Measurements from ENCODE around the gene OLR1.
"Not testable (repeated sequence)": the region's sequence is repeated elsewhere in the genome, so short reads cannot be mapped to it uniquely, and the experiment has no call there.

Gene OLR1

GRCh38 chr12:10190558-10191388, 18.8 kb upstream of the OLR1 start:
- peak; percentile 16 to 24 for DNase-seq (ENCODE audit: low read depth in 2 of 2)

- DNase-seq (ENCODE audit: low read depth in 2 of 2), result no peak
Measured at GRCh38 chr12:10189653-10190052, 17.7 kb upstream of the OLR1 start.

- not testable (repeated sequence) for DNase-seq (ENCODE audit: low read depth in 2 of 2)
Measured at GRCh38 chr12:10186958-10187357, 15.0 kb upstream of the OLR1 start.

- no peak for DNase-seq (ENCODE audit: low read depth in 2 of 2)
Measured at GRCh38 chr12:10186299-10186698, 14.4 kb upstream of the OLR1 start.

- DNase-seq (ENCODE audit: low read depth in 2 of 2), result no peak
Measured at GRCh38 chr12:10184261-10184843, 12.4 kb upstream of the OLR1 start.

- DNase-seq (ENCODE audit: low read depth in 2 of 2), result no peak
Measured at GRCh38 chr12:10182354-10183049, 10.6 kb upstream of the OLR1 start.

- no peak for DNase-seq (ENCODE audit: low read depth in 2 of 2)
Measured at GRCh38 chr12:10179776-10180181, 7.8 kb upstream of the OLR1 start.

- DNase-seq (ENCODE audit: low read depth in 2 of 2), result no peak
Measured at GRCh38 chr12:10178821-10179220, 6.9 kb upstream of the OLR1 start, which contains the start of gene TMEM52B. TSS of gene TMEM52B (plus strand) at chr12:10179032. CDS start at chr12:10179575, 543 bp downstream.

- no peak for DNase-seq (ENCODE audit: low read depth in 2 of 2)
Measured at GRCh38 chr12:10175846-10176636, 4.1 kb upstream of the OLR1 start.

GRCh38 chr12:10174986-10175614, 3.2 kb upstream of the OLR1 start:
- no peak for DNase-seq (ENCODE audit: low read depth in 2 of 2)

GRCh38 chr12:10170216-10170615, 1.7 kb downstream of the OLR1 start:
- no peak for DNase-seq (ENCODE audit: low read depth in 2 of 2)

- DNase-seq (ENCODE audit: low read depth in 2 of 2), result no peak
Measured at GRCh38 chr12:10169104-10169503, 2.8 kb downstream of the OLR1 start.

GRCh38 chr12:10167599-10167998, 4.3 kb downstream of the OLR1 start:
- no peak for DNase-seq (ENCODE audit: low read depth in 2 of 2)

- DNase-seq (ENCODE audit: low read depth in 2 of 2), result no peak
Measured at GRCh38 chr12:10165421-10165820, 6.5 kb downstream of the OLR1 start.

- no peak for DNase-seq (ENCODE audit: low read depth in 2 of 2)
Measured at GRCh38 chr12:10163084-10163483, 8.8 kb downstream of the OLR1 start.

- DNase-seq (ENCODE audit: low read depth in 2 of 2), result no peak
Measured at GRCh38 chr12:10160617-10161385, 11.1 kb downstream of the OLR1 start.

- no peak for DNase-seq (ENCODE audit: low read depth in 2 of 2)
Measured at GRCh38 chr12:10159280-10159679, 12.7 kb downstream of the OLR1 start.

GRCh38 chr12:10158406-10158805, 13.5 kb downstream of the OLR1 start:
- no peak for DNase-seq (ENCODE audit: low read depth in 2 of 2)

- DNase-seq (ENCODE audit: low read depth in 2 of 2), result no peak
Measured at GRCh38 chr12:10155966-10156365, 16.0 kb downstream of the OLR1 start.

GRCh38 chr12:10154145-10154496, 17.8 kb downstream of the OLR1 start:
- no peak for DNase-seq (ENCODE audit: low read depth in 2 of 2)
